GM13976 (cell line): ENCODE measurements around the gene ATG5.

Experiments used
- DNase-seq: peaks from one replicate; pipeline ENCODE4 v3.0.0; 2012; ENCODE audit warnings: low spot score
- in situ Hi-C: fragments of 300-500 bp; cut with MboI; formaldehyde crosslinking; loops from one replicate; pipeline ENCODE4 v1.12.0; 2022; ENCODE audit warnings: low sequenced_read_pairs, mixed read lengths, inconsistent platforms; ENCODE audit not compliant: unreplicated experiment
- TF ChIP-seq, protein P1 (sequence below): IDR thresholded peaks from 2 replicates; pipeline ENCODE4 v1.5.1; 2012; ENCODE audit warnings: borderline replicate concordance, mild to moderate bottlenecking; ENCODE audit not compliant: insufficient read depth; ENCODE audit errors: extremely low read depth, missing control alignments, control extremely low read depth

Gene ATG5

DNA sequence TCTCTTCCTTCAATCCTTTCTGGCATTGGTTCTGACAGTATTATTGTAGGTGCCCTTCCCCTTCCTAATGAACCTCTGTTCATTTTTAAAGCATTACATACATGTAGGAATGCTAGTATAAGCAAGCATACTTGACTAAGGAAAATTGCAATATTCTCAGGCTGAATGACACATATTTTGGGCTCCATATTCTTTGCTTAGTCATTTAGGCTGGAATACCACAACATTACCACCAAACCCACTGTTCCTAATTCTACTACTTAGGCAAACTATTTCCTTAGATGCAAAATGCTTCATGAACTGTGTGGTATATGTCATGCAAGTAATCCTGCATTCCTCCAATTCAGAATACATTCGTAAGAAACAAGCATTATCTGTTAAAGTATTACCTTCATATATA, 125.6 kb downstream of the ATG5 start:
- DNase-seq = no peak
- TF ChIP-seq, protein P1, sequence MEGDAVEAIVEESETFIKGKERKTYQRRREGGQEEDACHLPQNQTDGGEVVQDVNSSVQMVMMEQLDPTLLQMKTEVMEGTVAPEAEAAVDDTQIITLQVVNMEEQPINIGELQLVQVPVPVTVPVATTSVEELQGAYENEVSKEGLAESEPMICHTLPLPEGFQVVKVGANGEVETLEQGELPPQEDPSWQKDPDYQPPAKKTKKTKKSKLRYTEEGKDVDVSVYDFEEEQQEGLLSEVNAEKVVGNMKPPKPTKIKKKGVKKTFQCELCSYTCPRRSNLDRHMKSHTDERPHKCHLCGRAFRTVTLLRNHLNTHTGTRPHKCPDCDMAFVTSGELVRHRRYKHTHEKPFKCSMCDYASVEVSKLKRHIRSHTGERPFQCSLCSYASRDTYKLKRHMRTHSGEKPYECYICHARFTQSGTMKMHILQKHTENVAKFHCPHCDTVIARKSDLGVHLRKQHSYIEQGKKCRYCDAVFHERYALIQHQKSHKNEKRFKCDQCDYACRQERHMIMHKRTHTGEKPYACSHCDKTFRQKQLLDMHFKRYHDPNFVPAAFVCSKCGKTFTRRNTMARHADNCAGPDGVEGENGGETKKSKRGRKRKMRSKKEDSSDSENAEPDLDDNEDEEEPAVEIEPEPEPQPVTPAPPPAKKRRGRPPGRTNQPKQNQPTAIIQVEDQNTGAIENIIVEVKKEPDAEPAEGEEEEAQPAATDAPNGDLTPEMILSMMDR = no peak
- in situ Hi-C loops = no loop called here

DNA sequence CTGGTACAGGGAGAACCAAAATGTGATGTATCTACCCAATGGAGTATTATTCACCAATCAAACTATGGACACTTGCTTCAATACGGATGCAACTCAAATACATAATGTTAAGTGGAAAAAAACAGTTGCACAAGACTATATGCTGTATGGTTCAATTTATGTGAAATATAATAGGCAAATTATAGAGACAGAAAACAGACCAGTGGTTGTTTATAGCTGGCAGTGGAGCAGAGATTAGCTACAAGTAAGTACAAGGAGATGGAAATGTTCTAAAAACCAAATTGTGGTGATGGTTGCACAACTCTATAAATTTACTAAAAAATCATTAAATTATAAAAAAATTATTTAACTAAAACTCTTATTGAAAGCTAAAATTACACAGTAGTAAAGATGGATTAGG, 126.2 kb downstream of the ATG5 start:
- in situ Hi-C loops = no loop called here
- DNase-seq = no peak
- TF ChIP-seq, protein P1 = no peak

DNA sequence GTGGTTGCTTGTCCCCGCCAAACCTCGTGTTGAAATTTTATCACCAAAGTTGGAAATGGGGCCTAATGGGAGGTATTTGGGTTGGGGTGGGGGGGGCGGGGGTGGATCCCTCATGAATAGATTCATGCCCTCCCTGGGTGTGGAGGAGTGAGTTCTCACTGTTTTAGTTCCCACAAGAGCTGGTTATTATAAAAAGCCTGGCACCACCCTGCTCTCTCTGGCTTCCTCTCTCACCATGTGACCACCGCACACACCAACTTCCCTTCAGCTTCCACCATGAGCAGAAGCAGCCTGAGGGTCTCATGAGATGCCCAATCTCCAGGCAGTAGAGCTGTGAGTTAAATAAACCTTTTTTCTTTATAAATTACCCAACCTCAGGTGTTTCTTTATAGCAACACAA, 128.1 kb downstream of the ATG5 start:
- TF ChIP-seq, protein P1 = no peak
- DNase-seq = no peak
- in situ Hi-C loops = no loop called here

DNA sequence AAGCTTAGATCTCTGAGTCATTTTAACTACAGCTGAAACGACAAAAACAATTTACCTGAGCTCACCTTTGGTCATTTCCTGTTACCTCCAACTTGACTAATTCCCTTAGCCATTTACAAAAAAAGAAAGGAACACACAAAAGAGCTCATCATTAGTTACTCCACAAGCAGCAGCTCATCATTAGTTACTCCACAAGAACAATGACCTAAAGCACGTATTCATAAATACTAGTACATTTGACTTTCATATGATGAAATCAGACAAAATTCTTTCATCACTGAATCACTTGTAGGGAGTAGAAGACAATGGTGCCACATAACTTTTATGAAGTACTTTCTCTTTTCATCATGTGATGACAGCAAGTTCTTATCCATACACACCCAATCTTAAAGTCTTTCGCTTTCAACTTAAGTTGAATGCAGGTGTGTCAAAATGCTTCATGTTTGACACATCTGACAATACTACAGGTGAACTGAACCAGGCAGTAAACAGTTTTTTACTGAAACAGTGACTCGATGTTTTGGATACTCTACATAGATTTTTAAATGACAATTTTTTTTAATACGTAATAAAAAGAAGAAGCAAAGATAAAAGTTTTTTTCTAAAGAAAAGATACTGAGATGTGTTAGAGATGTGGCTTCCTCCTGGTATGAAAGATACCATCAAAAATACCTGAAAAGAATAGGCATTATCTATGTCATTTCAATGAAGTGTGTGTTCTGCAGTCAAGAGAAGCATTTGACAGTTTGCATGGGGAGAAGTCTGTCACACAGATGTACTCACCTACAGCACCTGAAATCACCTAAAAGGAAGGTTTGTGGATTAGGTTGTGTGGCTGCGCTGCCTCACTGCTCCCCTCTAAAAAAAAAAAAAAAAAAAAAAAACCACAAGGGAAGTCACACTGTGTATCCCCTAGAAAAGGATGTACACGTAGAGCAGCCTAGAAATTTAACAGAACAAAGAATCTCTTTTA, 130.3 kb downstream of the ATG5 start:
- in situ Hi-C loops = no loop called here
- TF ChIP-seq, protein P1 = no peak
- DNase-seq = no peak

DNA sequence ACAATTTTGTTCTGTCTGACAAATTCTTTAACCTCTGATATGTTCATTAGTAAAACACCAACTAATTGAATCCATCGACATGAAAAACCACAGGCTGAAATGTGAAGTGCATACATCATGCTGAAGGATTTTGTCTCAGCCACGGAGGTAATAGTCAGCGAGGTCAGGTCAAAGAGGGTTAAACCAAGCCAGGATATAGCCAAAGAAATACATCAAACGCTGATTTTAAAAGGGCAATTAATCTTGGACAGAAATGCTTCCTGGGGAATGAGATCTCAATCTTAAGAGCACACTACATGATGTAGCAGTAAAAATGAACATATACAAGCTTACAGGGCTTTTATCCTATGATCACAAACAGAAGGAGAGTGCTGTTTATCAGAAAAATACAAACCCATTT, 132.7 kb downstream of the ATG5 start:
- in situ Hi-C loops = no loop called here
- TF ChIP-seq, protein P1 = no peak
- DNase-seq = no peak

DNA sequence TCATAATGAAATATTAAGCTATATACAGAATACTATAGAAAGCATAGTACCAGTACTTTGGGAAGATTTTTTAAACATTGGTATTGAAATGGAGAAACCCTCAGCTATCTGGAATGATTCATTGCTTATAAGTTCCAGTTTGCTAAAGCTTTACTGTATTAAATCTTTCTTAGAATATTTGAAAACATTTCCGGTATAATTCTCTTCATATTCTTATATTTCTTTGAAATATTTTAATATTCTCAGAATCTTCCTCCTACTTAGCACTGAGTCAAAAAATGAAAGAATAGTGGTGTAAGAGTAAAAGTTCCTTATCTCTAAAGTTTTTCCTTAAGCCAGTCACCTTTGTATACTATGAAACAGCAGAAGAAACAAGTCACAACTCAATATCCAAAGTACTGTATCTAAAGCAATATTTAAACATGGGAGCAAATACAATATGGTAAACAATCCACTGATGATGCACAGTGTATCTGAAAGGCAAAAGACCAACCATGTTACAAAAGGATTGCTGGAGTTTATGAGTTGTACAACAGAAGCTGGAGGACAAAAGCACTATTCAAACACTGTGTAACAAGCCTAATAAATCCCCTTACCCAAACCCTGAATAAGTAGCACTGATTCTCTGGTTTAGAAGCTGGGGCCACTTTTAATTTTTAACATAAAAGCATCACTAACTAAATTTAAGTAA, 137.3 kb downstream of the ATG5 start:
- TF ChIP-seq, protein P1 = no peak
- DNase-seq = no peak
- in situ Hi-C loops = no loop called here
